IMR-90 (cell line): ENCODE results near the gene C20orf144. TPM values are rescaled to one million over a fixed set of nuclear protein-coding genes. Genes with fewer than 3 reads are reported as not detected.
A peak's percentile ranks its signal among the peaks of the same experiment; 100 is the strongest.

Experiments used
- ATAC-seq: fragments of 200-7000 bp; cut with Tn5 transposase; 2 replicates; pipeline ENCODE4 v1.9.1; 2020; ENCODE audit warnings: low read depth, mild to moderate bottlenecking, moderate library complexity
- BruUV-seq: library from RNA; stranded (reverse); fragments of 400-500 nt; replicated peaks from 2 replicates; lab custom pipeline; 2021; lab: Mats Ljungman, UMichigan
- CTCF ChIA-PET: fragments of 300-600 bp; formaldehyde crosslinking; extraction: SDS; loops from one replicate; lab custom pipeline; 2021; ENCODE audit warnings: antibody characterized with exemption; lab: Yijun Ruan, JAX
- POLR2A ChIA-PET: fragments of 300-600 bp; sonication (Branson Sonifier 250); formaldehyde crosslinking; loops from one replicate; lab custom pipeline; 2022; ENCODE audit warnings: antibody characterized with exemption; ENCODE audit not compliant: unreplicated experiment; lab: Charles Lee
- DNase-seq: peaks from one replicate; pipeline ENCODE4 v3.0.0; 2013
- H2AFZ ChIP-seq: replicated peaks from 2 replicates; pipeline ENCODE3; 2013; ENCODE audit warnings: low read length, mild to moderate bottlenecking; ENCODE audit not compliant: poor library complexity
- H2AK5ac ChIP-seq: 2 replicates; pipeline ENCODE4 v1.6.1; 2013; ENCODE audit warnings: low read depth, low read length, inconsistent platforms
- H2AK9ac ChIP-seq: replicated peaks from 2 replicates; pipeline ENCODE3; 2013; ENCODE audit warnings: mild to moderate bottlenecking, low read depth, low read length, moderate library complexity; ENCODE audit not compliant: poor library complexity
- H2BK120ac ChIP-seq: 2 replicates; pipeline ENCODE4 v1.6.1; 2013; ENCODE audit warnings: low read depth, low read length, inconsistent platforms
- H2BK15ac ChIP-seq: 3 replicates; pipeline ENCODE4 v1.6.1; 2013; ENCODE audit warnings: low read depth, low read length, inconsistent platforms
- H2BK20ac ChIP-seq: 2 replicates; pipeline ENCODE4 v1.6.1; 2013; ENCODE audit warnings: low read depth, mild to moderate bottlenecking, inconsistent platforms, low read length, moderate library complexity
- H2BK5ac ChIP-seq: 2 replicates; pipeline ENCODE4 v1.6.1; 2013; ENCODE audit warnings: mild to moderate bottlenecking, low read depth, low read length, inconsistent platforms; ENCODE audit not compliant: poor library complexity, severe bottlenecking
- H3K14ac ChIP-seq: replicated peaks from 2 replicates; pipeline ENCODE4 v1.6.1; 2013; ENCODE audit warnings: low read depth, low read length, inconsistent platforms
- H3K18ac ChIP-seq: 2 replicates; pipeline ENCODE4 v1.6.1; 2013; ENCODE audit warnings: low read depth, low read length, control low read depth
- H3K23ac ChIP-seq: 2 replicates; pipeline ENCODE4 v1.6.1; 2013; ENCODE audit warnings: low read depth, low read length, inconsistent platforms
- H3K27ac ChIP-seq: 2 replicates; pipeline ENCODE4 v1.5.1; 2013; ENCODE audit warnings: mild to moderate bottlenecking, control low read depth, low read length; ENCODE audit not compliant: insufficient read depth
- H3K27me3 ChIP-seq: 2 replicates; pipeline ENCODE4 v1.6.1; 2013; ENCODE audit warnings: low read length; ENCODE audit not compliant: control insufficient read depth, insufficient read depth
- H3K36me3 ChIP-seq: 2 replicates; pipeline ENCODE4 v1.6.1; 2013; ENCODE audit warnings: low read length, mixed read lengths; ENCODE audit not compliant: control insufficient read depth, insufficient read depth
- H3K4ac ChIP-seq: 2 replicates; pipeline ENCODE4 v1.6.1; 2013; ENCODE audit warnings: low read depth, low read length, inconsistent platforms
- H3K4me1 ChIP-seq: 2 replicates; pipeline ENCODE4 v1.6.1; 2013; ENCODE audit warnings: low read length, mixed read lengths; ENCODE audit not compliant: control insufficient read depth, insufficient read depth
- H3K4me2 ChIP-seq: 2 replicates; pipeline ENCODE4 v1.6.1; 2013; ENCODE audit warnings: low read depth, mild to moderate bottlenecking, control low read depth, low read length, moderate library complexity
- H3K4me3 ChIP-seq: 2 replicates; pipeline ENCODE4 v1.5.1; 2013; ENCODE audit warnings: low read depth, mild to moderate bottlenecking, control low read depth, low read length, moderate library complexity; ENCODE audit not compliant: insufficient read depth
- H3K56ac ChIP-seq: 2 replicates; pipeline ENCODE4 v1.6.1; 2013; ENCODE audit warnings: low read length, inconsistent platforms; ENCODE audit not compliant: insufficient read depth; ENCODE audit errors: extremely low read depth
- H3K79me1 ChIP-seq, 2 experiments: 2 replicates each; pipeline ENCODE4 v1.6.1; 2013; ENCODE audit warnings: low read length in 2 of 2, inconsistent platforms in 1 of 2, low read depth in 1 of 2
- H3K9ac ChIP-seq: 2 replicates; pipeline ENCODE4 v1.6.1; 2013; ENCODE audit warnings: low read depth, low read length, control low read depth
- H3K9me1 ChIP-seq: 2 replicates; pipeline ENCODE4 v1.6.1; 2013; ENCODE audit warnings: low read length, inconsistent platforms; ENCODE audit not compliant: insufficient read depth
- H3K9me3 ChIP-seq: 2 replicates; pipeline ENCODE4 v1.6.1; 2013; ENCODE audit warnings: low read length; ENCODE audit not compliant: control insufficient read depth, insufficient read depth
- H4K20me1 ChIP-seq: 2 replicates; pipeline ENCODE4 v1.6.1; 2013; ENCODE audit warnings: low read length, inconsistent platforms; ENCODE audit not compliant: insufficient read depth
- H4K5ac ChIP-seq: 2 replicates; pipeline ENCODE4 v1.6.1; 2013; ENCODE audit warnings: mild to moderate bottlenecking, low read depth, low read length, control low read depth
- H4K8ac ChIP-seq, 2 experiments: 2 replicates each; pipeline ENCODE4 v1.6.1; 2013; ENCODE audit warnings: low read depth in 2 of 2, low read length in 2 of 2, control low read depth in 1 of 2, inconsistent platforms in 1 of 2
- H4K91ac ChIP-seq: 2 replicates; pipeline ENCODE4 v1.6.1; 2013; ENCODE audit warnings: low read depth, low read length, inconsistent platforms; ENCODE audit not compliant: insufficient read depth
- BHLHE40 ChIP-seq: fragments of 150-350 bp; IDR thresholded peaks from 2 replicates; pipeline ENCODE4 v1.6.1; 2016; ENCODE audit warnings: mild to moderate bottlenecking, low read depth, low read length
- CEBPB ChIP-seq: IDR thresholded peaks from 2 replicates; pipeline ENCODE4 v1.6.1; 2012; ENCODE audit warnings: low read depth, low read length, improper control_type of control experiment
- FOS ChIP-seq: fragments of 150-350 bp; IDR thresholded peaks from 2 replicates; pipeline ENCODE4 v1.6.1; 2016; ENCODE audit warnings: low read depth, low read length
- MAFK ChIP-seq: IDR thresholded peaks from 2 replicates; pipeline ENCODE4 v1.6.1; 2012; ENCODE audit warnings: low read depth, low read length, improper control_type of control experiment
- MAZ ChIP-seq: IDR thresholded peaks from 2 replicates; pipeline ENCODE4 v1.6.1; 2012; ENCODE audit warnings: low read depth, mild to moderate bottlenecking, low read length, improper control_type of control experiment, moderate library complexity, borderline replicate concordance
- MXI1 ChIP-seq: IDR thresholded peaks from 2 replicates; pipeline ENCODE4 v1.6.1; 2012; ENCODE audit warnings: low read depth, mild to moderate bottlenecking, low read length, moderate library complexity, borderline replicate concordance
- NFE2L2 ChIP-seq: fragments of 150-350 bp; IDR thresholded peaks from 2 replicates; pipeline ENCODE4 v1.6.1; 2016; ENCODE audit warnings: low read depth, mild to moderate bottlenecking, low read length
- RAD21 ChIP-seq: IDR thresholded peaks from 2 replicates; pipeline ENCODE4 v1.6.1; 2012; ENCODE audit warnings: low read length, improper control_type of control experiment
- RCOR1 ChIP-seq: IDR thresholded peaks from 2 replicates; pipeline ENCODE4 v1.6.1; 2012; ENCODE audit warnings: mild to moderate bottlenecking, low read length, improper control_type of control experiment; ENCODE audit not compliant: insufficient replicate concordance
- RFX5 ChIP-seq: IDR thresholded peaks from 2 replicates; pipeline ENCODE4 v1.8.0; 2012; ENCODE audit warnings: low read depth, mild to moderate bottlenecking, low read length, moderate library complexity
- SMC3 ChIP-seq: fragments of 150-350 bp; IDR thresholded peaks from 2 replicates; pipeline ENCODE4 v1.6.1; 2016; ENCODE audit warnings: low read depth, mild to moderate bottlenecking, antibody characterized with exemption, low read length, moderate library complexity
- WGBS, 2 experiments: methylation state at CpG; one replicate each; pipeline versions ENCODE4 v1.1.5 to v1.1.7; 2013; ENCODE audit warnings: missing lambda C conversion rate in 2 of 2; ENCODE audit not compliant: insufficient read length in 1 of 2; ENCODE audit errors: extremely low coverage in 2 of 2; 5-methylcytosine and 5-hydroxymethylcytosine counted together
- dilution Hi-C: fragments of 300-500 bp; cut with HindIII; formaldehyde crosslinking; loops from one replicate; pipeline ENCODE4 v1.14.3; 2018; ENCODE audit warnings: low sequenced_read_pairs; ENCODE audit not compliant: unreplicated experiment
- in situ Hi-C: fragments of 300-500 bp; cut with MboI; formaldehyde crosslinking; loops from 3 replicates; pipeline ENCODE4 v1.14.3; 2019; ENCODE audit warnings: low sequenced_read_pairs, inconsistent platforms, mixed read lengths
- intact Hi-C: fragments of 100-400 bp; cut with micrococcal nuclease; formaldehyde crosslinking; loops from 2 replicates; pipeline ENCODE4 v1.10.0; 2022
- polyA plus RNA-seq, 3 experiments: library from polyadenylated mRNA; depleted of rRNA; stranded (reverse); fragments of >200 nt; gene quantifications; 2 replicates each; pipeline ENCODE4 v1.2.3, GENCODE V29; 2012; ENCODE audit warnings: low replicate concordance in 1 of 3
- total RNA-seq: library from RNA; depleted of rRNA; stranded (reverse); fragments of >200 nt; gene quantifications from 2 replicates; pipeline ENCODE4 v1.2.3, GENCODE V29; 2012
- TF ChIP-seq, protein P1 (sequence below): fragments of 150-350 bp; IDR thresholded peaks from 2 replicates; pipeline ENCODE4 v1.6.1; 2016; ENCODE audit warnings: low read depth, mild to moderate bottlenecking, low read length, moderate library complexity, borderline replicate concordance
- TF ChIP-seq, protein P2 (sequence below): conservative IDR thresholded peaks from 2 replicates; pipeline ENCODE4 v1.5.1; 2012; ENCODE audit warnings: mild to moderate bottlenecking, low read depth, low read length, improper control_type of control experiment

C20orf144 gene
- total and polyA plus RNA-seq, 2 of the 4 experiments (the other 2 are of a cell fraction): under 0.01 to 0.19 TPM

DNA sequence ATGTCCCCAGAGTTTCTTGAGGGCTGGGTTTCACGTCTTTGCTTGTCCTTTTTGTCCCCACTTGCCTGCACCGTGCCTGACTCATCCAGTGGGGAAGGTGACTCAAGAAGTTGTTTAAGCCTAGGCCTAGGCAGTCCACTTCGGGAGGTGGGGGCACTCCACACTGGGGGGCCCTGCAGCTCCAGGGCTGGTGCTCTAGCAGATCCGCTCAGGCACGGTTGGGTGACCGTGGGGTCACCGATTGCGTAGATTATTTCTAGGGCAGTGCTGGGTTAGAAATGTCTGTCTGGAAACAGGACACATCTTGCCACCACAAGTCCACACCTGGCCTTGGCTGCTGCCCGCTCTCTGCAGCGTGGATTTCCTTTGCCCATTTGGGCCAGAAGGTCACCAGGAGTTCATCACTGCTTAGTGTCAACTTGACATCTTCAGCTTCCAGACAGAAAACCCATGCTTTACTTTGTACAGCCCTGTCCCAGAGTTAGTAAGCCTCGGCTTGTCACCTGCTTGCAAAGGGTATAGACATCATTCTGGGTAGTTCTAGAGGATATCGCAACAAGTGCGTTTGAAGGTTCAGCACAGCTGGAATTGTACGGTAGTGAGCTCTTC is 13.6 kb upstream of the C20orf144 start:
- Histone ChIP-seq H3K4ac (no peak overlapping the region), H3K27me3 (no peaks in the 10 kb centered on the region), H3K4me1 (peaks cover 3% of the 10 kb centered on the region; the same call in 1 of the 2 replicates), H3K4me2 (no peak overlapping the region), H4K20me1 (peaks cover 9% of the 10 kb centered on the region; the same call in 1 of the 2 replicates), H3K14ac (no peak overlapping the region), H3K27ac (no peak overlapping the region), H3K36me3 (peaks cover 23% of the 10 kb centered on the region), H2BK20ac (no peak overlapping the region), H2BK120ac (no peak overlapping the region), H4K5ac (no peak overlapping the region), H3K23ac (no peak overlapping the region; the same call in 1 of the 2 replicates), H2BK5ac (no peak overlapping the region), H2AK9ac (no peak overlapping the region), H3K79me1 (no peaks in the 10 kb centered on the region), H2AK5ac (no peak overlapping the region), H2AFZ (no peak overlapping the region), H4K8ac (no peak overlapping the region), H3K9ac (no peak overlapping the region), H3K9me3 (no peaks in the 10 kb centered on the region), H3K4me3 (no peak overlapping the region), H3K56ac (no peak overlapping the region), H2BK15ac (no peak overlapping the region), H3K9me1 (peaks cover 14% of the 10 kb centered on the region; the same call in 1 of the 2 replicates), H3K18ac (no peak overlapping the region), H4K91ac (no peak overlapping the region; the same call in 1 of the 2 replicates)
- WGBS, 2 experiments: 89% methylated on average over 7 of the region's 14 CpGs; no CpG with 5 or more reads in 1 of the 2 experiments
- in situ Hi-C loops (no loop called here), dilution Hi-C loops (no loop called here), intact Hi-C loops (no loop called here)
- no peak for TF ChIP-seq MAZ
- no peak for TF ChIP-seq CEBPB
- TF ChIP-seq BHLHE40: no peak
- TF ChIP-seq, protein P1, sequence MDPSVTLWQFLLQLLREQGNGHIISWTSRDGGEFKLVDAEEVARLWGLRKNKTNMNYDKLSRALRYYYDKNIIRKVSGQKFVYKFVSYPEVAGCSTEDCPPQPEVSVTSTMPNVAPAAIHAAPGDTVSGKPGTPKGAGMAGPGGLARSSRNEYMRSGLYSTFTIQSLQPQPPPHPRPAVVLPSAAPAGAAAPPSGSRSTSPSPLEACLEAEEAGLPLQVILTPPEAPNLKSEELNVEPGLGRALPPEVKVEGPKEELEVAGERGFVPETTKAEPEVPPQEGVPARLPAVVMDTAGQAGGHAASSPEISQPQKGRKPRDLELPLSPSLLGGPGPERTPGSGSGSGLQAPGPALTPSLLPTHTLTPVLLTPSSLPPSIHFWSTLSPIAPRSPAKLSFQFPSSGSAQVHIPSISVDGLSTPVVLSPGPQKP: no peak
- TF ChIP-seq RFX5: no peak
- no peak for TF ChIP-seq NFE2L2
- no peak for TF ChIP-seq MAFK
- no peak for TF ChIP-seq RCOR1
- no peak for TF ChIP-seq SMC3
- TF ChIP-seq, protein P2, sequence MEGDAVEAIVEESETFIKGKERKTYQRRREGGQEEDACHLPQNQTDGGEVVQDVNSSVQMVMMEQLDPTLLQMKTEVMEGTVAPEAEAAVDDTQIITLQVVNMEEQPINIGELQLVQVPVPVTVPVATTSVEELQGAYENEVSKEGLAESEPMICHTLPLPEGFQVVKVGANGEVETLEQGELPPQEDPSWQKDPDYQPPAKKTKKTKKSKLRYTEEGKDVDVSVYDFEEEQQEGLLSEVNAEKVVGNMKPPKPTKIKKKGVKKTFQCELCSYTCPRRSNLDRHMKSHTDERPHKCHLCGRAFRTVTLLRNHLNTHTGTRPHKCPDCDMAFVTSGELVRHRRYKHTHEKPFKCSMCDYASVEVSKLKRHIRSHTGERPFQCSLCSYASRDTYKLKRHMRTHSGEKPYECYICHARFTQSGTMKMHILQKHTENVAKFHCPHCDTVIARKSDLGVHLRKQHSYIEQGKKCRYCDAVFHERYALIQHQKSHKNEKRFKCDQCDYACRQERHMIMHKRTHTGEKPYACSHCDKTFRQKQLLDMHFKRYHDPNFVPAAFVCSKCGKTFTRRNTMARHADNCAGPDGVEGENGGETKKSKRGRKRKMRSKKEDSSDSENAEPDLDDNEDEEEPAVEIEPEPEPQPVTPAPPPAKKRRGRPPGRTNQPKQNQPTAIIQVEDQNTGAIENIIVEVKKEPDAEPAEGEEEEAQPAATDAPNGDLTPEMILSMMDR: no peak
- no peak for TF ChIP-seq FOS
- TF ChIP-seq MXI1: no peak
- no peak for TF ChIP-seq RAD21
- ChIA-PET CTCF (no interaction called here), POLR2A (no interaction called here)
- ATAC-seq: 0 out of 2 replicates have a peak, but pooled peaks have one; percentile 9
- BruUV-seq: no TSS peak
- DNase-seq: no peak
